ENCODE results near the gene TESK2. TPM values are rescaled to one million over a fixed set of nuclear protein-coding genes. Genes with fewer than 3 reads are reported as not detected.
A peak's percentile ranks its signal among the peaks of the same experiment; 100 is the strongest.
"Not testable (repeated sequence)": the region's sequence is repeated elsewhere in the genome, so short reads cannot be mapped to it uniquely, and the experiment has no call there.

TESK2 gene
- total RNA-seq, 1 experiment from 2014 or later: 0.27 TPM

- DNase-seq (ENCODE audit: extremely low read depth, low read depth): no peak
Measured at GRCh38 chr1:45380730-45381129, 110.2 kb downstream of the TESK2 start.

GRCh38 chr1:45380125-45380524, 110.8 kb downstream of the TESK2 start:
- DNase-seq (ENCODE audit: extremely low read depth, low read depth): no peak

DNA sequence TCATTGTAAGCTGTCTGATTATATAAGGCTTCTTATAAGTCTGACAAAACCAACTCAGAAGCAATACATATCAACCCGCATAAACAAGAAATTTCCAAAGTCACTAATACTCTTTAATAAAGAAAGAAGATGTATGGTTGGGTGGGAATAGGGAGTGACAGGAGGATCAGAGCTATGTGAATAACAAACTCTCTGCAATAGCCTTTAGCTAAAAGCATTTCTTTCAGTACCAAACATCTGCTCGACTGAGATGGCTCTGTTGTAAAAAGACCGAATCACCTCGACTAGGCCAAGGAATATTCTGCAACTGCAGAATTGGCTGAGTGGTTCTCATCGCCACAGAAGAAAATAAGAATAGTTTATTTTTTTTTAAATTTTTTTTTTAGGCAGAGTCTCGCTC, 111.4 kb downstream of the TESK2 start:
- DNase-seq (ENCODE audit: extremely low read depth, low read depth): no peak

GRCh38 chr1:45378184-45378583, 112.8 kb downstream of the TESK2 start:
- no peak for DNase-seq (ENCODE audit: extremely low read depth, low read depth)

DNA sequence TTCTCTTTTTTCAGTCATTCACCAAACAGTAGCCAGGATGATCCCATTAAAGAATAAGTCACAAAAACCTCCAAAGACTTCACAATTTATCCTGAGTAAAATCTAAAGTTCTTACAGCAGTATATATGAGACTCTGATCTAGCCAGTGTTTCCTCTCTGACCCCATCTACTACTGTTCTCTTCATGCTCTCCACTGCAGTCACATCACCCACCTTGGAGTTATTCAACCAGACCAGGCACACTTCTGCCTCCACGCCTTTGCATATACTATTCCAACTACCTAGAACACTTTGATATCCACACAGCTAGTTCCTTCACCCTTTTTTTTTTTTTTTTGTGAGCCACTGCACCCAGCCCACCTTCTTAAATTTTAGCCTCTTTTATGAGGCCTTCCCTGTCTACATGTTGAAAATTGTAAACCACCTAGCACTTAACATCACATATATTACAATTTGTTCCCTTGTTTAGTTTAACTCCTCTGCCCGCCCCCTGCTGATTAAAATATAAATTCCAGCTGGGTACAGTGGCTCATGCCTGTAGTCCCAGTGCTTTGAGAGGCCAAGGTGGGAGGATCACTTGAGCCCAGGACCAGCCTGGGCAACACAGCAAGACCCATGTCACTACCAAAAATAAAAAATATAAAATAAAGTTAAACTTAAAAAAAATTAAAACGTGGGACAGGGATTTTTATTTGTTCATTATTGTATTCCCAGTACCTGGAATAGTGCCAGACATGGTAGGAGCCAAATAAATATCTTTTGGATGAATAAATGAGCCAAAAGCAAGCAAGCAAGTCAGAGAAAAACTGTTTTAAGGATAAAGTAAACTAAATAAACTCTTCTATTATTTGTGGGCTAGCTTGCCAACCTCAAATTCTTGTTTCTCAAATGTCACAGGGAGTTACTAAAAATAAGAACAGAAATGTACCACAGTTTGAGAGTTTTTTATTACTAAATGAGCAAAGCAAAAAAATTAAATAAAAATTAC, 115.6 kb downstream of the TESK2 start:
- DNase-seq (ENCODE audit: extremely low read depth, low read depth): no peak

DNA sequence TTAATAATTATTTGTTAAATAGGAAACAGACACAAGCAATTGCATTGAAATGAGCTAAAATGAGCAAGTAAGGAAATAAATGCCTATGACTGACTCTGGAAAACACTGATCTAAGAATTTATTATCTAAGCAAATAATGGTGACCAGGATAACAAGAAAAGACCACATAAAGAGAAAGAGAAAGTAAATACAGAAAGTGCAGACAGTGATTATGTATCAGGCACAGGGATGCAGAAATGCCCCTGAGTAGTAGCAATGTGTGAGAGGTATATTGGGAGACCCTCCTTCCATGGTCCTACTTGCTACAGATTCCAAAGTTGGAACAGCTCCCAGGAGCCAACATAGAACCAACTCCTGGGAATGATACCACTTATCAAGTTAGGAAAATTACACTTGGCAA, 117.4 kb downstream of the TESK2 start:
- no peak for DNase-seq (ENCODE audit: extremely low read depth, low read depth)

GRCh38 chr1:45370575-45370974, 120.4 kb downstream of the TESK2 start:
- DNase-seq (ENCODE audit: extremely low read depth, low read depth): no peak

DNA sequence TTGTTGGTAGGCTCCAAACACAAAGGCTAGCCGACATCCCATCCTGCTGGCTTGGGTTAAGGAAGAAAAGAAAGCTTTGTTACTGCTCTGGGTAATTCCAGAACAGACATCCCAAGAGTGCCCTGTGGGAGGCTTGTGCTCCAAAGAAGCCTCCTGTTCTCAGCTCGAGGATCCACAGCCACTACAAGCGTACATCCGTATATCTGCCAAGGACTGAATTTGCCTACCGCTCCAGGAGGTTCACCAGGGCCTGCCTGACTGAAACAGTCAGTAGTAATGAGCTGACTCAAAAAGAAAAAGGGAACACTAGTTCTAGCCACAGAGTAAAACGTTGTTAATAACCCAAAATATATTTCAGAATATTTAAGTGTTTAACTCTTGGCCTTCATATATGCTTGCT, 125.9 kb downstream of the TESK2 start:
- DNase-seq (ENCODE audit: extremely low read depth, low read depth): no peak

DNA sequence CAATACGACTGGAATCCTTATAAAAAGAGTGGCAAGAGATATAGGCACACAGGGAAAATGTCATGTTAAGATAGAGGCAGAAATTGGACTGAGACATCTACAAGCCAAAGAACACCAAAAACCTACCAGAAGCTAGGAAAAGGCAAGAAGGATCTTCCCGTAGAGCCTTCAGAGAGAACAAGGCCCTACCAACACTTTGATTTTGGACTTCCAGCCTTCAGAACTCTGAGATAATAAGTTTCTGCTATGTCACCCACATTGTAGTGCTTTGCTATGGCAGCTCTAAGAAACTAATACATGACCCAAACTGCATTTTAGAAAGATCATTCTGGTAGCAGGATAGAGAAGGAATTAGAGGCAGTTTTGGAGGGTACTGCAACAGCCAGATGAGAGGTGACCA, 126.7 kb downstream of the TESK2 start:
- DNase-seq (ENCODE audit: extremely low read depth, low read depth): no peak

- DNase-seq (ENCODE audit: extremely low read depth, low read depth): not testable (repeated sequence)
Measured at GRCh38 chr1:45360981-45361380, 130.0 kb downstream of the TESK2 start.

DNA sequence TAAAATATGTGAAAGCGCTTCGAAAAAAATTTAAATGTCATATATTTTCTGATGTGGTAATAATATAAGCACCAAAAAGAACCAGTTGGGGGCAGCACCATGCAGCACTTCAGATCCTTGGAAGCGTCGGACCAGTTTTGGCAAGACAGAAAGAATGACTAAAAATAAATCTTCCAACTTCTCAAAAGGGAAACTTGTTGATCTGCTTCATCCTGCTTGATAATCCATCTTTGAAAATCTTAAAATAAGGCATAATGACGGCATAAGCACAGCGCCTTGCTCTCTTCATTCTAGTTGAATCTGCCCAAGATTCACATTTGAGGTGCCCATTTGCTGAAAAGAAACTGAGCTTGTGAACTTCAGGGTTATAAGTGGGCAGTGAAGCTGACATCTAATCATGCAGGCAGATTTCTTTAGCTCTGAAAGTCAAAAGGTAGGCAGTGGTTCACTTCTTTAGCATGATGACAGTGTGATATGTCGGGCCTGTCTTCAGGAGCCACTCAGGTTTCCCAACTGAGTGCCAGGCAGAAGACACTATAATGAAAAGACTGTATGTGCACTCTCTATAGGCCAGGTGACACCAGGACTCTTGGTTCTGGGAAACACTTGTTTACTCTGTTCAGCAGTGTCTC, 131.0 kb downstream of the TESK2 start:
- DNase-seq (ENCODE audit: extremely low read depth, low read depth): peak; percentile 38

DNA sequence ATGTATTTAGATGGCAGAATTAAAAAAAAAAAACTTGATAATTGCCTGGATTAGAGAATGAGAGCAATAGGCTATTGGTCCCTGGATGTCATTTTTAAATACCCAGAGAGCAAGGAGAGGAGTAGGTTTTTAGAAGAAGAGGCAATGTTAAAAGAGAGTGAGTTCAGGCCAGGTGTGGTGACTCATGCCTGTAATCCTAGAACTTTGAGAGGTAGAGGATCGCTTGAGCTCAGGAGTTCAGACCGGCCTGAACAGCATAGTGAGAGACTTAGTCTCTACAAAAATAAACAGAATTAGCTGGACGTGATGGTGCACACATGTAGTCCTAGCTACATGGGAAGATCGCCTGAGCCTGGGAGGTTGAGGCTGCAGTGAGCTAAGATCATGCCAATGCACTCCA, 134.8 kb downstream of the TESK2 start:
- DNase-seq (ENCODE audit: extremely low read depth, low read depth): no peak

GRCh38 chr1:45355683-45356082, 135.3 kb downstream of the TESK2 start:
- DNase-seq (ENCODE audit: extremely low read depth, low read depth): no peak

GRCh38 chr1:45354838-45355237, 136.1 kb downstream of the TESK2 start:
- no peak for DNase-seq (ENCODE audit: extremely low read depth, low read depth)

GRCh38 chr1:45353685-45354084, 137.3 kb downstream of the TESK2 start:
- no peak for DNase-seq (ENCODE audit: extremely low read depth, low read depth)

- DNase-seq (ENCODE audit: extremely low read depth, low read depth): no peak
Measured at GRCh38 chr1:45351508-45351907, 139.5 kb downstream of the TESK2 start.

DNA sequence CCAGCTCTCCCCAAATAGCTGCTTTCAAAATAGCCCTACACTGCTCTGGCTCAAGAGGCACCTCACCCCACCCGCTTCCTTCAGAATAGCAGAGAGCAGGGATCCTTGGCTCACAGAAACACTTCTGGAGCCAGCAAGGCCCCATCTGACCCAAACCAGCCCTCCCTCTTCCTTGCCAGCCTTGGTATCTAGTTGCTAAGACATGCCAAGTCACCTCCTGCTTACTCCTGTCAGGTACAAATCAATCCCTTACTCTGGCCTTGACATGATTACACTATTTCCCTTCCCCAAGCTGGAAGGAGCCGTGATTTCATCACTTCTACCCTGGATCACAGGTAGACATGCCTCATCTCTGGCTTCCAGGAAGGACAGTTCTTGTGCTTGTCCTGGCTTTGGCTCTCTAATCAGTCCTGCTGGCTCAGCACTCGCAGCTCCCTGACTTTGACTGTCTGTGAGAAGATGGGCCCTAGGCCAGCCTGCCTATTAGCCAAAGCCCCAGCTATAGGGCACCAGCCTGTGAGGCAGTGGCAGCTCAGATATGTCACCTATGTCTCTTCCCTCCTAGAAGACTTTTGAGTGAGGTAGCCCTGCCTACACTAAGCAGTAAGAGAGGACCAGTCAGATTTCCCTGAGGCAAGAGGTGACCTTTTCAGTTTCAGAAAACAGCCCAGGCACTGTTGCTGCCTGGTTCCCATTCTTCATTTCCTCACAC, 141.8 kb downstream of the TESK2 start:
- DNase-seq (ENCODE audit: extremely low read depth, low read depth): no peak

- no peak for DNase-seq (ENCODE audit: extremely low read depth, low read depth)
Measured at GRCh38 chr1:45348609-45348965, 142.4 kb downstream of the TESK2 start.

DNA sequence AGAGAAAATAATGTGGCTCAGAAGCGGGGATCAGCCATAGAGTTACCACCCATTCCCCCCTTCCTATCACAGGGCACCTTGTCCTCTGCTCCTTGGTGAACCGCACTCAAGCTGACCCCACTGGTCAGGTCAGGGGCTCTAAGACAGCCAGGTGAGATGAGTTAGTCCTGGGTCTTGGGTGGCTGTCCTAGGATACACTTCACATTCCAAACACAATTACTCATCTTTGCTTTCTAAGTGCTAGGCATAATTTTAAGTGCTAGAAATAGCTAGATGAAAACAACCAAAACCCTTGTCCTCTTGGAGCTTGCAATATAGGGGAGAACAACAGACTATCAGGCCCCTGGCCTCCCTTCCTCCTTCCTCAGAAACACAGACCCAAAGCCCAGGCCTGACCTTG, 142.9 kb downstream of the TESK2 start:
- DNase-seq (ENCODE audit: extremely low read depth, low read depth): no peak

DNA sequence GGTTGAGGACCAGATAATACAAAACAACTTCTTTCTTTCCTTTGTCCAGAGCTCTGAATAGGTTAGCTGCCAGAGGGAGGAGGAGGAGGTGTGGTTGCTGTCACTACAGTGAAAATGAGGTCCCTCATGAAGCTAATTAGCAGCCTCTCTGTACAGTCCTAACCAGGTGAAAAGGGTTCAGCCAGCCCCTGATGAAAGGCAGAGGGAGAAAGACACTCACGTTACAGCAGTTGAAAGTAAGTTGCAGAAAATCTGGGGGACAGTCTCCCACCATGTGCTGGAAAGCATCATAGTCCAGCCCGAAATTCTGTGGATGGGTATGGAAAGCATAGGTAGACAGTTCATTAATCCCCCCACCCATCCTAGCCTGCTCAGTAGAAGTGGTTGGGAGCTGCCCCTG, 144.5 kb downstream of the TESK2 start:
- DNase-seq (ENCODE audit: extremely low read depth, low read depth): no peak

- no peak for DNase-seq (ENCODE audit: extremely low read depth, low read depth)
Measured at GRCh38 chr1:45345014-45345413, 145.9 kb downstream of the TESK2 start.
